Measurements from ENCODE around the gene CD82. TPM values are rescaled to one million over a fixed set of nuclear protein-coding genes. Genes with fewer than 3 reads are reported as not detected.

Gene CD82
- total RNA-seq, 1 donor from 2014 or later, result 4.8 TPM

- no peak for DNase-seq (ENCODE audit: low read depth in 2 of 2)
Observed at GRCh38 chr11:44600261-44600660, 34.8 kb downstream of the CD82 start.

- no peak for DNase-seq (ENCODE audit: low read depth in 2 of 2)
Observed at GRCh38 chr11:44600839-44601383, 35.4 kb downstream of the CD82 start.

GRCh38 chr11:44601471-44602370 is 36.3 kb downstream of the CD82 start:
- DNase-seq (ENCODE audit: low read depth in 2 of 2), result no peak

- DNase-seq (ENCODE audit: low read depth in 2 of 2), result no peak
Observed at GRCh38 chr11:44602891-44603310, 37.4 kb downstream of the CD82 start.

- no peak for DNase-seq (ENCODE audit: low read depth in 2 of 2)
Observed at GRCh38 chr11:44604171-44604581, 38.7 kb downstream of the CD82 start.

GRCh38 chr11:44605068-44605708 is 39.7 kb downstream of the CD82 start:
- no peak for DNase-seq (ENCODE audit: low read depth in 2 of 2)

- no peak for DNase-seq (ENCODE audit: low read depth in 2 of 2)
Observed at GRCh38 chr11:44605965-44606364, 40.5 kb downstream of the CD82 start.

GRCh38 chr11:44606472-44606871 is 41.0 kb downstream of the CD82 start:
- no peak for DNase-seq (ENCODE audit: low read depth in 2 of 2)

- peak in 1 of 2 donors; percentile 41 for DNase-seq (ENCODE audit: low read depth in 2 of 2)
Observed at GRCh38 chr11:44607319-44607962, 42.0 kb downstream of the CD82 start.

GRCh38 chr11:44607987-44608386 is 42.5 kb downstream of the CD82 start:
- no peak for DNase-seq (ENCODE audit: low read depth in 2 of 2)

- no peak for DNase-seq (ENCODE audit: low read depth in 2 of 2)
Observed at GRCh38 chr11:44608651-44608990, 43.2 kb downstream of the CD82 start.

GRCh38 chr11:44608991-44609782 is 43.7 kb downstream of the CD82 start:
- no peak for DNase-seq (ENCODE audit: low read depth in 2 of 2)

GRCh38 chr11:44609783-44610155 is 44.3 kb downstream of the CD82 start:
- DNase-seq (ENCODE audit: low read depth in 2 of 2), result peak in 1 of 2 donors; percentile 55

GRCh38 chr11:44610186-44610955 is 44.9 kb downstream of the CD82 start:
- DNase-seq (ENCODE audit: low read depth in 2 of 2), result no peak

- DNase-seq (ENCODE audit: low read depth in 2 of 2), result no peak
Observed at GRCh38 chr11:44611088-44611487, 45.6 kb downstream of the CD82 start.

- DNase-seq (ENCODE audit: low read depth in 2 of 2), result no peak
Observed at GRCh38 chr11:44611687-44612434, 46.4 kb downstream of the CD82 start.

- no peak for DNase-seq (ENCODE audit: low read depth in 2 of 2)
Observed at GRCh38 chr11:44613153-44613552, 47.7 kb downstream of the CD82 start.

- no peak for DNase-seq (ENCODE audit: low read depth in 2 of 2)
Observed at GRCh38 chr11:44614281-44614775, 48.9 kb downstream of the CD82 start.

- DNase-seq (ENCODE audit: low read depth in 2 of 2), result no peak
Observed at GRCh38 chr11:44615041-44615755, 49.7 kb downstream of the CD82 start.

Measured in lung microvascular endothelial cell (primary cell).